K562 (cell line): ENCODE data around the gene TSHR. TPM values are rescaled to one million over a fixed set of nuclear protein-coding genes. Genes with fewer than 3 reads are reported as not detected.
A peak's percentile ranks its signal among the peaks of the same experiment; 100 is the strongest.

Experiments used
- ATF1 ChIP-seq, 2 experiments: fragments of 450-650 bp in 1 of 2; IDR thresholded peaks; 2 replicates each; pipeline ENCODE4 v1.6.1; 2016; ENCODE audit warnings: missing compliant biosample characterization in 1 of 2, missing genetic modification characterization in 1 of 2
- BRD4 ChIP-seq: fragments of 200-600 bp; sonication (generic); IDR thresholded peaks from 2 replicates; pipeline ENCODE4 v1.6.1; 2017; ENCODE audit warnings: inconsistent platforms
- CBFA2T3 ChIP-seq: fragments of 450-650 bp; IDR thresholded peaks from 2 replicates; pipeline ENCODE4 v1.6.1; 2017
- CC2D1A ChIP-seq: fragments of 450-650 bp; IDR thresholded peaks from 2 replicates; pipeline ENCODE4 v1.6.1; 2017; ENCODE audit warnings: mild to moderate bottlenecking
- DPF2 ChIP-seq: fragments of 450-650 bp; IDR thresholded peaks from 2 replicates; pipeline ENCODE4 v1.6.1; 2016
- EP300 ChIP-seq: IDR thresholded peaks from 2 replicates; pipeline ENCODE4 v1.6.1; 2012; ENCODE audit warnings: low read length, improper control_type of control experiment
- FOSL1 ChIP-seq: fragments of 200-800 bp; sonication (Bioruptor generic); conservative IDR thresholded peaks from 2 replicates; pipeline ENCODE4 v1.6.1; 2016; ENCODE audit warnings: missing genetic modification characterization, missing compliant biosample characterization
- GATA2 ChIP-seq: sonication (generic); formaldehyde crosslinking; IDR thresholded peaks from 2 replicates; pipeline ENCODE4 v1.4.0; 2020; ENCODE audit warnings: mild to moderate bottlenecking, missing genetic modification reagents
- KLF16 ChIP-seq: IDR thresholded peaks from 2 replicates; pipeline ENCODE4 v1.6.1; 2016; ENCODE audit warnings: antibody characterized with exemption
- MAFG ChIP-seq: fragments of 450-650 bp; conservative IDR thresholded peaks from 2 replicates; pipeline ENCODE4 v1.6.1; 2016; ENCODE audit warnings: missing genetic modification characterization, missing compliant biosample characterization
- MCM7 ChIP-seq, 2 experiments: fragments of 450-650 bp; IDR thresholded peaks; 2 replicates each; pipeline ENCODE4 v1.6.1; 2016 to 2018
- MTA2 ChIP-seq: fragments of 450-650 bp; IDR thresholded peaks from 2 replicates; pipeline ENCODE4 v1.6.1; 2016; ENCODE audit warnings: low read depth
- NCOR1 ChIP-seq: fragments of 450-650 bp; IDR thresholded peaks from 2 replicates; pipeline ENCODE4 v1.6.1; 2016; ENCODE audit warnings: mild to moderate bottlenecking, moderate library complexity
- NFIC ChIP-seq: fragments of 450-650 bp; IDR thresholded peaks from 2 replicates; pipeline ENCODE4 v1.6.1; 2017; ENCODE audit warnings: mild to moderate bottlenecking, inconsistent platforms
- PML ChIP-seq: IDR thresholded peaks from 2 replicates; pipeline ENCODE4 v1.6.1; 2012; ENCODE audit warnings: low read length, inconsistent platforms
- POLR2AphosphoS5 ChIP-seq: IDR thresholded peaks from 2 replicates; pipeline ENCODE4 v1.6.1; 2011; ENCODE audit warnings: mild to moderate bottlenecking, low read depth, low read length, moderate library complexity; ENCODE audit not compliant: control insufficient read depth, insufficient read depth
- RCOR1 ChIP-seq, 2 experiments: IDR thresholded peaks; 2 replicates each; pipeline ENCODE4 v1.6.1; 2012; ENCODE audit warnings: low read depth in 2 of 2, low read length in 2 of 2, borderline replicate concordance in 1 of 2, improper control_type of control experiment in 1 of 2
- SMARCA4 ChIP-seq: fragments of 450-650 bp; IDR thresholded peaks from 2 replicates; pipeline ENCODE4 v1.6.1; 2016
- SP1 ChIP-seq: sonication (generic); formaldehyde crosslinking; IDR thresholded peaks from 2 replicates; pipeline ENCODE4 v1.8.1; 2022; ENCODE audit warnings: mild to moderate bottlenecking, missing genetic modification reagents
- STAT5A ChIP-seq: IDR thresholded peaks from 2 replicates; pipeline ENCODE4 v1.6.1; 2012; ENCODE audit warnings: low read length, inconsistent platforms, borderline replicate concordance
- TCF3 ChIP-seq: sonication (generic); formaldehyde crosslinking; IDR thresholded peaks from 2 replicates; pipeline ENCODE4 v1.4.0; 2020; ENCODE audit warnings: mild to moderate bottlenecking, missing genetic modification reagents
- ZNF232 ChIP-seq: sonication (generic); formaldehyde crosslinking; IDR thresholded peaks from 2 replicates; pipeline ENCODE4 v1.8.0; 2022; ENCODE audit warnings: mild to moderate bottlenecking, missing genetic modification reagents
- ZNF445 ChIP-seq: fragments of 250-450 bp; sonication (Bioruptor Pico); IDR thresholded peaks from 2 replicates; pipeline ENCODE4 v1.4.0; 2020; ENCODE audit warnings: low read depth, mild to moderate bottlenecking, moderate library complexity
- ZNF696 ChIP-seq: fragments of 250-450 bp; sonication (Bioruptor Pico); conservative IDR thresholded peaks from 2 replicates; pipeline ENCODE4 v1.4.0; 2020; ENCODE audit warnings: mild to moderate bottlenecking, moderate library complexity
- polyA plus RNA-seq, 8 experiments: library from polyadenylated mRNA; depleted of rRNA in 4 of 8; stranded (reverse) in 5 of 8; unstranded in 3 of 8; fragments of >200 nt; fragmentation: Nextera tagmentation in 2 of 8; fragmentation: Illumina TruSeq in 1 of 8; extraction: Ambion mirVana in 2 of 8; extraction: Trizol in 1 of 8; gene quantifications; 2 replicates each; pipeline versions ENCODE4 v1.2.1 to v1.2.3, GENCODE V29; 2011 to 2014; ENCODE audit warnings: inconsistent platforms in 1 of 8, missing spikeins in 1 of 8
- total RNA-seq, 7 experiments: library from RNA; depleted of rRNA in 6 of 7; stranded (reverse); fragments of >200 nt in 6 of 7; fragmentation: Illumina TruSeq in 2 of 7; extraction: Trizol in 2 of 7; gene quantifications; 2 replicates each; pipeline versions ENCODE4 v1.2.1 to v1.2.3, GENCODE V29; 2011 to 2021; ENCODE audit warnings: low replicate concordance in 1 of 7
- TF ChIP-seq, protein P1 (sequence below): IDR thresholded peaks from 2 replicates; pipeline ENCODE4 v1.6.1; 2012; ENCODE audit warnings: low read depth, low read length, improper control_type of control experiment, borderline replicate concordance
- TF ChIP-seq, protein P2 (sequence below), 2 experiments: fragments of 450-650 bp; conservative IDR thresholded peaks; 2 replicates each; pipeline ENCODE4 v1.6.1; 2017; ENCODE audit warnings: mild to moderate bottlenecking in 2 of 2, moderate library complexity in 2 of 2
- TF ChIP-seq, protein P3 (sequence below): fragments of 450-650 bp; conservative IDR thresholded peaks from 2 replicates; pipeline ENCODE4 v1.6.1; 2016; ENCODE audit warnings: missing genetic modification characterization, low read depth, mild to moderate bottlenecking, control low read depth, missing compliant biosample characterization

The TSHR gene
- total and polyA plus RNA-seq, 9 of the 15 experiments (the other 6 are each of a cell fraction or from before 2014, with no cell fraction given) = 0.01 to 0.10 TPM; not detected in 7

DNA sequence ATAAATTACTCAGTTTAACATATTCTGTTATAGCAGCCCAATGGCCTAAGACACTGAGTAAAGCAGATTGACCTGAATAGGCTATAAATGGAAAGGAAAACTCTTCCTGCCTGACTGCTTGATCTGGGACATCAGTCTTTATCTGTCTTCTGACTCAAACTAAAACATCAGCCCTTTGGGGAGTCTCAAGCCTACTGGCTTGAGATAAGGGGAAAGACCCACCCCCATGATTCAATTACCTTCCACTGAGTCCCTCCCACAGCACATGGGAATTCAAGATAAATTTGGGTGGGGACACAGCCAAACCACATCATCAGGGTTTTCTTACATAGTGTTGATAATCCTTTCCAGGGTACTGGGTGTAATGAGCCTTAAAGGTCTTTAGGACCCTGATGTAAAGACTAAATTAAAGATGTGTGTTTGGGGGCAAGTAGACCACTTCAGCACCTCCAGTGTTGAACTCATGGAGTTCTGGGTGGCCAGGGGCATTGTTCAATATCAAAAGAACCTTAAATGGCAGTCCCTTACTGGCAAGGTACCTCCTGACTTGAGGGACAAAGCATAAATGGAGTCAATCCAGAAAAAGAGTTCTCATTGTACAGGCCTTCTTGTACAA is 67.8 kb downstream of the TSHR start (continued):
- TF ChIP-seq ZNF696 (CRISPR knock-in tag) (no peak), CBFA2T3 (peak; percentile 89), RCOR1 (IDR thresholded peaks at IDR 0.05; ENCODE audit: borderline replicate concordance in 1 of 2, low read depth in 2 of 2, low read length in 2 of 2) (no peak), KLF16 (0 out of 2 replicates have a peak, but pooled peaks have one; percentile 44), POLR2AphosphoS5 (peak; percentile 73; the same call in 1 of the 2 replicates), MCM7 (IDR thresholded peaks at IDR 0.05) (no peak), MTA2 (peak; percentile 41; the same call in 1 of the 2 replicates), ZNF232 (no peak), PML (peak; percentile 53; the same call in 1 of the 2 replicates), NFIC (peak; percentile 67), GATA2 (CRISPR knock-in tag) (0 out of 2 replicates have a peak, but pooled peaks have one; percentile 30), NCOR1 (peak; percentile 69), STAT5A (peak; percentile 72), MAFG (tag) (no peak), DPF2 (peak; percentile 70), ZNF445 (CRISPR knock-in tag) (peak; percentile 91), TCF3 (peak; percentile 87), FOSL1 (tag) (peak; percentile 74), SMARCA4 (peak; percentile 74), ATF1 (CRISPR knock-in tag; IDR thresholded peaks at IDR 0.05) (no peak), ATF1 (tag; IDR thresholded peaks at IDR 0.05) (peak; percentile 12; the same call in 1 of the 2 replicates), BRD4 (no peak), CC2D1A (peak; percentile 72; the same call in 1 of the 2 replicates), SP1 (peak; percentile 53; the same call in 1 of the 2 replicates), EP300 (peak; percentile 78)
- TF ChIP-seq, protein P1, sequence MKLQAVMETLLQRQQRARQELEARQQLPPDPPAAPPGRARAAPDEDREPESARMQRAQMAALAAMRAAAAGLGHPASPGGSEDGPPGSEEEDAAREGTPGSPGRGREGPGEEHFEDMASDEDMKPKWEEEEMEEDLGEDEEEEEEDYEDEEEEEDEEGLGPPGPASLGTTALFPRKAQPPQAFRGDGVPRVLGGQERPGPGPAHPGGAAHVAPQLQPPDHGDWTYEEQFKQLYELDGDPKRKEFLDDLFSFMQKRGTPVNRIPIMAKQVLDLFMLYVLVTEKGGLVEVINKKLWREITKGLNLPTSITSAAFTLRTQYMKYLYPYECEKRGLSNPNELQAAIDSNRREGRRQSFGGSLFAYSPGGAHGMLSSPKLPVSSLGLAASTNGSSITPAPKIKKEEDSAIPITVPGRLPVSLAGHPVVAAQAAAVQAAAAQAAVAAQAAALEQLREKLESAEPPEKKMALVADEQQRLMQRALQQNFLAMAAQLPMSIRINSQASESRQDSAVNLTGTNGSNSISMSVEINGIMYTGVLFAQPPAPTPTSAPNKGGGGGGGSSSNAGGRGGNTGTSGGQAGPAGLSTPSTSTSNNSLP = 0 out of 2 replicates have a peak, but pooled peaks have one; percentile 22
- TF ChIP-seq, protein P2, sequence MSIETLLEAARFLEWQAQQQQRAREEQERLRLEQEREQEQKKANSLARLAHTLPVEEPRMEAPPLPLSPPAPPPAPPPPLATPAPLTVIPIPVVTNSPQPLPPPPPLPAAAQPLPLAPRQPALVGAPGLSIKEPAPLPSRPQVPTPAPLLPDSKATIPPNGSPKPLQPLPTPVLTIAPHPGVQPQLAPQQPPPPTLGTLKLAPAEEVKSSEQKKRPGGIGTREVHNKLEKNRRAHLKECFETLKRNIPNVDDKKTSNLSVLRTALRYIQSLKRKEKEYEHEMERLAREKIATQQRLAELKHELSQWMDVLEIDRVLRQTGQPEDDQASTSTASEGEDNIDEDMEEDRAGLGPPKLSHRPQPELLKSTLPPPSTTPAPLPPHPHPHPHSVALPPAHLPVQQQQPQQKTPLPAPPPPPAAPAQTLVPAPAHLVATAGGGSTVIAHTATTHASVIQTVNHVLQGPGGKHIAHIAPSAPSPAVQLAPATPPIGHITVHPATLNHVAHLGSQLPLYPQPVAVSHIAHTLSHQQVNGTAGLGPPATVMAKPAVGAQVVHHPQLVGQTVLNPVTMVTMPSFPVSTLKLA (conservative IDR thresholded peaks at IDR 0.05) = peak in 1 of 2 experiments; percentile 26; a peak in 1 of 4 replicates
- TF ChIP-seq, protein P3, sequence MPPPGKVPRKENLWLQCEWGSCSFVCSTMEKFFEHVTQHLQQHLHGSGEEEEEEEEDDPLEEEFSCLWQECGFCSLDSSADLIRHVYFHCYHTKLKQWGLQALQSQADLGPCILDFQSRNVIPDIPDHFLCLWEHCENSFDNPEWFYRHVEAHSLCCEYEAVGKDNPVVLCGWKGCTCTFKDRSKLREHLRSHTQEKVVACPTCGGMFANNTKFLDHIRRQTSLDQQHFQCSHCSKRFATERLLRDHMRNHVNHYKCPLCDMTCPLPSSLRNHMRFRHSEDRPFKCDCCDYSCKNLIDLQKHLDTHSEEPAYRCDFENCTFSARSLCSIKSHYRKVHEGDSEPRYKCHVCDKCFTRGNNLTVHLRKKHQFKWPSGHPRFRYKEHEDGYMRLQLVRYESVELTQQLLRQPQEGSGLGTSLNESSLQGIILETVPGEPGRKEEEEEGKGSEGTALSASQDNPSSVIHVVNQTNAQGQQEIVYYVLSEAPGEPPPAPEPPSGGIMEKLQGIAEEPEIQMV (tag) = no peak
